Smooth muscle cell (in vitro differentiated cells): Measurements from ENCODE around the gene ZNF774. TPM values are rescaled to one million over a fixed set of nuclear protein-coding genes. Genes with fewer than 3 reads are reported as not detected.

Experiments
- DNase-seq: peaks from one replicate; lab custom pipeline; 2025; ENCODE audit not compliant: unreplicated experiment; lab: John Stamatoyannopoulos, UW
- H2AFZ ChIP-seq: fragments of 200-600 bp; sonication (generic); 2 replicates; pipeline ENCODE4 v1.6.0; 2016; ENCODE audit warnings: antibody characterized with exemption, low read depth, mild to moderate bottlenecking
- H3F3A ChIP-seq: fragments of 200-600 bp; sonication (generic); 2 replicates; pipeline ENCODE4 v1.6.0; 2017; ENCODE audit warnings: antibody characterized with exemption, low read depth
- H3K27ac ChIP-seq: fragments of 200-600 bp; sonication (generic); 2 replicates; pipeline ENCODE4 v1.5.1; 2016; ENCODE audit warnings: low read depth, mild to moderate bottlenecking
- H3K27me3 ChIP-seq: fragments of 200-600 bp; sonication (generic); 2 replicates; pipeline ENCODE4 v1.6.1; 2016; ENCODE audit warnings: low read depth, mild to moderate bottlenecking
- H3K36me3 ChIP-seq: fragments of 200-600 bp; sonication (generic); 2 replicates; pipeline ENCODE4 v1.5.1; 2016; ENCODE audit warnings: low read depth
- H3K4me1 ChIP-seq: fragments of 200-600 bp; sonication (generic); 2 replicates; pipeline ENCODE4 v1.5.1; 2016; ENCODE audit warnings: low read depth
- H3K4me2 ChIP-seq: fragments of 200-600 bp; sonication (generic); 2 replicates; pipeline ENCODE4 v1.6.0; 2016; ENCODE audit warnings: mild to moderate bottlenecking
- H3K4me3 ChIP-seq: fragments of 200-600 bp; sonication (generic); 2 replicates; pipeline ENCODE4 v1.5.1; 2016; ENCODE audit warnings: mild to moderate bottlenecking
- H3K79me2 ChIP-seq: fragments of 200-600 bp; sonication (generic); 2 replicates; pipeline ENCODE4 v1.6.0; 2016; ENCODE audit warnings: low read depth, mild to moderate bottlenecking
- H3K9ac ChIP-seq: fragments of 200-600 bp; sonication (generic); 2 replicates; pipeline ENCODE4 v1.6.0; 2016; ENCODE audit warnings: low read depth
- H3K9me3 ChIP-seq: fragments of 200-600 bp; sonication (generic); replicated peaks from 2 replicates; pipeline ENCODE4 v1.5.1; 2016; ENCODE audit warnings: low read depth
- H4K20me1 ChIP-seq: fragments of 200-600 bp; sonication (generic); 2 replicates; pipeline ENCODE4 v1.6.0; 2016; ENCODE audit warnings: low read depth
- CTCF ChIP-seq: fragments of 200-600 bp; sonication (generic); IDR thresholded peaks from 2 replicates; pipeline ENCODE4 v1.5.1; 2017; ENCODE audit warnings: borderline replicate concordance, mild to moderate bottlenecking, antibody characterized with exemption; ENCODE audit not compliant: insufficient read depth, poor library complexity, severe bottlenecking
- WGBS: methylation state at CpG from one replicate; pipeline ENCODE4 v1.1.7; 2016; ENCODE audit warnings: low lambda C conversion rate; 5-methylcytosine and 5-hydroxymethylcytosine counted together
- polyA plus RNA-seq: library from polyadenylated mRNA; unstranded; fragments of >200 nt; fragmentation: Nextera tagmentation; extraction: Ambion mirVana; gene quantifications from 2 replicates; pipeline ENCODE4 v1.2.1, GENCODE V29; 2016
- total RNA-seq: library from RNA; depleted of rRNA; stranded (reverse); fragments of >200 nt; gene quantifications from 2 replicates; pipeline ENCODE4 v1.2.3, GENCODE V29; 2014

Gene ZNF774
- total and polyA plus RNA-seq, 2 experiments from 2014 or later = 0.08 to 2.3 TPM

- Histone ChIP-seq H3K36me3 (peaks cover 8% of the 10 kb centered on the region), H3K27ac (peak overlapping the region; percentile 78), H3K27me3 (no peaks in the 10 kb centered on the region), H3K4me1 (peaks cover 9% of the 10 kb centered on the region), H3F3A (no peaks in the 10 kb centered on the region), H2AFZ (peak overlapping the region; percentile 24), H4K20me1 (peaks cover 48% of the 10 kb centered on the region), H3K4me3 (peak overlapping the region; percentile 93), H3K79me2 (peaks cover 54% of the 10 kb centered on the region), H3K9ac (peak overlapping the region; percentile 92), H3K4me2 (peak overlapping the region; percentile 98), H3K9me3 (no peaks in the 10 kb centered on the region)
- DNase-seq = no peak
- peak; percentile 3 for TF ChIP-seq CTCF
- WGBS = 1% methylated on average over 39 of the region's 52 CpGs
Observed at GRCh38 chr15:90388462-90389380, 36.6 kb downstream of the ZNF774 start.

DNA sequence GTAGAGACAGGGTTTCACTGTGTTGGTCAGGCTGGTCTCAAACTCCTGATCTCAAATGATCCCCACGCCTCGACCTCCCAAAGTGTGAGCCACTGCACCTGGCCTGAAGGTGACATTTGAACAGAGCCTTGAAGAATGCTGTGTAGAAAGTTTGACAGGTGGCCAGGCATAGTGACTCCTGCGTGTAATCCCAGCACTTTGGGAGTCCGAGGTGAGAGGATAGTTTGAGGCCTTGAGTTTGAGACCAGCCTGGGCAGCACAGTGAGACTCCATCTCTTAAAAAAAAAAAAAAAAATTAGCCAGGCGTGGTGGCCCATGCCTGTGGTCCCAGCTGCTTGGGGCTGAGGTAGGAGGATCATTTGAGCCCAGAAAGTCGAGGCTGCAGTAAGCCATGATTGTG lies 37.4 kb downstream of the ZNF774 start:
- H3K9ac ChIP-seq = peak overlapping the region; percentile 92
- H3K9me3 ChIP-seq = no peaks in the 10 kb centered on the region
- peaks cover 9% of the 10 kb centered on the region for H3K4me1 ChIP-seq
- H3K79me2 ChIP-seq = peaks cover 62% of the 10 kb centered on the region
- no peaks in the 10 kb centered on the region for H3F3A ChIP-seq
- no peak overlapping the region for H3K27ac ChIP-seq
- no peak for TF ChIP-seq CTCF
- H4K20me1 ChIP-seq = peaks cover 56% of the 10 kb centered on the region
- no peaks in the 10 kb centered on the region for H3K27me3 ChIP-seq
- peaks cover 8% of the 10 kb centered on the region for H3K36me3 ChIP-seq
- WGBS = 63% methylated on average over 6 of the region's 6 CpGs
- no peak overlapping the region for H2AFZ ChIP-seq
- peak overlapping the region; percentile 93 for H3K4me3 ChIP-seq
- peak overlapping the region; percentile 98 for H3K4me2 ChIP-seq
- DNase-seq = no peak

GRCh38 chr15:90393040-90393439 lies 41.0 kb downstream of the ZNF774 start:
- H3K79me2 ChIP-seq = peaks cover 98% of the 10 kb centered on the region
- no peak overlapping the region for H3K4me2 ChIP-seq
- peaks cover 83% of the 10 kb centered on the region for H4K20me1 ChIP-seq
- DNase-seq = no peak
- H3K27me3 ChIP-seq = no peaks in the 10 kb centered on the region
- TF ChIP-seq CTCF = no peak
- H3F3A ChIP-seq = no peaks in the 10 kb centered on the region
- H3K4me1 ChIP-seq = peaks cover 9% of the 10 kb centered on the region
- H3K9me3 ChIP-seq = no peaks in the 10 kb centered on the region
- WGBS = 92% methylated on average over 1 of the region's 1 CpG
- H2AFZ ChIP-seq = no peak overlapping the region
- no peak overlapping the region for H3K27ac ChIP-seq
- no peak overlapping the region for H3K9ac ChIP-seq
- peaks cover 8% of the 10 kb centered on the region for H3K36me3 ChIP-seq
- no peak overlapping the region for H3K4me3 ChIP-seq

DNA sequence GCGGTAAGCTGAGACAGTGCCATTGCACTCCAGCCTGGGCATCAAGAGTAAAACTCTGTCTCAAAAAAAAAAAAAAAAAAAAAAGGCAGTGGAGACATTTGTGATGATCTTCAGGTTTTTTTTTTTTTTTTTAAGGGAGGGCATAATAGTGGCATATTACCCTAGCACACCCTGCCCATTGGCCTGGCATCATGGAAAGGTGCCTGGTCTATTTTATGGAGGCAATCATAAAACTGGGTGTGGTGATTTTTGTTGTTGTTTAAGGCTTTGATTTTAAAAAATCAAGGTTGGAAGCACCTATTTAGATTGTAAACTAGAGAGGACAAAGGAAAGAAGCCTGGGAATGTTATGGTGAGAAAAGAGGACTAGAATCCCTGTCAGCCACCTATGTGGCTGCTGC lies 42.0 kb downstream of the ZNF774 start:
- no peak overlapping the region for H3K4me3 ChIP-seq
- no peaks in the 10 kb centered on the region for H3F3A ChIP-seq
- H3K27ac ChIP-seq = no peak overlapping the region
- peaks cover 100% of the 10 kb centered on the region for H3K79me2 ChIP-seq
- H2AFZ ChIP-seq = no peak overlapping the region
- peaks cover 8% of the 10 kb centered on the region for H3K36me3 ChIP-seq
- peaks cover 84% of the 10 kb centered on the region for H4K20me1 ChIP-seq
- H3K4me2 ChIP-seq = no peak overlapping the region
- H3K4me1 ChIP-seq = peaks cover 9% of the 10 kb centered on the region
- no peaks in the 10 kb centered on the region for H3K27me3 ChIP-seq
- H3K9ac ChIP-seq = no peak overlapping the region
- no peak for DNase-seq
- 100% methylated on average over 1 of the region's 1 CpG for WGBS
- H3K9me3 ChIP-seq = no peaks in the 10 kb centered on the region
- no peak for TF ChIP-seq CTCF
